HL-60 (cell line): ENCODE data around the gene MLLT10.

Experiments
- CTCF ChIP-seq: IDR thresholded peaks from one replicate; pipeline ENCODE4 v1.5.1; 2011; ENCODE audit warnings: low read length, control low read depth, inconsistent platforms; ENCODE audit not compliant: insufficient read depth
- REST ChIP-seq: IDR thresholded peaks from 2 replicates; pipeline ENCODE4 v1.6.1; 2012; ENCODE audit warnings: low read depth; ENCODE audit not compliant: insufficient replicate concordance

GRCh38 chr10:21696302-21696701 lies 162.3 kb downstream of the MLLT10 start:
- TF ChIP-seq CTCF = no peak
- no peak for TF ChIP-seq REST
